ENCODE data around the gene MLXIPL. TPM values are rescaled to one million over a fixed set of nuclear protein-coding genes. Genes with fewer than 3 reads are reported as not detected.

Gene MLXIPL
- total and polyA plus RNA-seq, 2 of the 8 experiments (the other 6 are each of a cell fraction or from before 2014, with no cell fraction given): 9.4 to 10.6 TPM

DNA sequence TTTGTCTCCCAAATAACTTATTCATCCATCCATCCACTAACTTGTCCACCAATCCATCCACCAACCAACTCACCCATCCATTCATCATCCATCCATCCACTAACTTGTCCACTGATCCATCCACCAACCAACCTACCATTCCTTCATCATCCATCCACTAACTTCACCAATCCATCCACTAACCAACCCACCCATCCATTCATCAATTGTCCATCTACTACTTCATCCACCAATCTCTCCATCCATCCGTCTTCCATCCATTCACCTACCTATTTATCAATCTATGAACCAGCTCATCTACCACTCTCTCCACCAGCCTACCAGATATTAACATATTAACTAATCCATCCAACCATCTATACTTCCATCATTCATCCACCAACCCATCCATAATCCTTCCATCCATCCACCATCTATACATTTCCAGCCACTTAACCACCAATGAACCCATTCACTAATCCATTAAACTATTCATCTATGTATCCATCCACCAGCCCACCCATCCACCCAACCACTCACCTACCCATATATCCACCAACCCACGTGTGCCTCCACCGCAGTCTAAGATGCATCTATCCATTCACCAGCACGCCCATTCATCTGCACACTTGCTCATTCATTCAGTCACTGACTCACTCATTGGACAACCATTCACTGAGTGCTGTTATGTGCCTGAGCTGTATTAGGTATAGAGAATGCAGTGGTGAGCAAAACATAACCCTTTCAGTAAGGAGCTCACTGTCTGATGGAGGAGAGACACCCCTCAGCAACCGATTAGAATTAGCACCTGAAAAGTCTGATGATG is 26.1 kb downstream of the MLXIPL start (continued):
- no peak for TF ChIP-seq SUZ12 (IDR thresholded peaks at IDR 0.05; ENCODE audit: low read length)
